Activated T-helper 17 cell treated with anti-CD3 and anti-CD28 coated beads, Interleukin-2, amount 50 U/mL, for 72 hours (primary cell): ENCODE measurements around the gene KIF18A. TPM values are rescaled to one million over a fixed set of nuclear protein-coding genes. Genes with fewer than 3 reads are reported as not detected.
"Not testable (repeated sequence)": the region's sequence is repeated elsewhere in the genome, so short reads cannot be mapped to it uniquely, and the experiment has no call there.

Experiments used
- ATAC-seq: fragments of 150-1000 bp; cut with Tn5 transposase; replicated peaks from 2 replicates; pipeline ENCODE4 v1.10.0; 2021; ENCODE audit warnings: mild to moderate bottlenecking, moderate library complexity
- H3K27ac Mint-ChIP-seq: one replicate; pipeline ENCODE4 v1.8.0; 2022; ENCODE audit warnings: mixed read lengths
- H3K27me3 Mint-ChIP-seq: one replicate; pipeline ENCODE4 v1.8.0; 2022; ENCODE audit warnings: mixed read lengths
- H3K36me3 Mint-ChIP-seq: one replicate; pipeline ENCODE4 v1.8.0; 2022; ENCODE audit warnings: low read depth, mild to moderate bottlenecking, mixed read lengths
- H3K4me1 Mint-ChIP-seq: one replicate; pipeline ENCODE4 v1.8.0; 2022; ENCODE audit warnings: mixed read lengths
- H3K4me3 Mint-ChIP-seq: one replicate; pipeline ENCODE4 v1.8.0; 2022; ENCODE audit warnings: mild to moderate bottlenecking, mixed read lengths
- H3K9me3 Mint-ChIP-seq: one replicate; pipeline ENCODE4 v1.8.0; 2022; ENCODE audit warnings: mixed read lengths
- total RNA-seq, 2 donors: library from RNA; stranded (reverse); gene quantifications; one replicate each; pipeline ENCODE4 v1.2.3, GENCODE V29; 2022

Gene KIF18A
- total RNA-seq, 2 donors from 2014 or later, result 30.3 to 38.1 TPM

DNA sequence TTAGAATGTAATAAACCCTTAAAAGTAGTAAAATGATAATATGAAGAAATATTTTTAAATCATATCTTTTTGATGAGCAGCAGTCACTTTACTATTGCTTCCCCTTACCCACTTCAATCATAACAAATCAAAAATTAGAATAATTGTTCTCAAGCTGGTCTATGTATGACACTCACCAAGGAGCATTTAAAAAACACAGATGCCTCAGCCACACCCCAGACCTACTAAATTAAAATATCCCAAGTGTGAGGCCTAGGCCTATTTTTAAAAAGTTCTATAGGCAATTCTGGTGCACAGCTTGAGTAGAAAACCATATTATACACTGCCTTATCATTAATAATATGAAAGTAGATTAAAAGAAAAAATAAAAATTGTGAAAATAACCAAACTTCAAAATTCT is 15.2 kb downstream of the KIF18A start:
- ATAC-seq, result no peak
- no peak overlapping the region for H3K4me3 Mint-ChIP-seq
- H3K27me3 Mint-ChIP-seq, result no peaks in the 10 kb centered on the region
- peaks cover 7% of the 10 kb centered on the region for H3K36me3 Mint-ChIP-seq
- no peaks in the 10 kb centered on the region for H3K9me3 Mint-ChIP-seq
- H3K4me1 Mint-ChIP-seq, result no peaks in the 10 kb centered on the region
- no peak overlapping the region for H3K27ac Mint-ChIP-seq

DNA sequence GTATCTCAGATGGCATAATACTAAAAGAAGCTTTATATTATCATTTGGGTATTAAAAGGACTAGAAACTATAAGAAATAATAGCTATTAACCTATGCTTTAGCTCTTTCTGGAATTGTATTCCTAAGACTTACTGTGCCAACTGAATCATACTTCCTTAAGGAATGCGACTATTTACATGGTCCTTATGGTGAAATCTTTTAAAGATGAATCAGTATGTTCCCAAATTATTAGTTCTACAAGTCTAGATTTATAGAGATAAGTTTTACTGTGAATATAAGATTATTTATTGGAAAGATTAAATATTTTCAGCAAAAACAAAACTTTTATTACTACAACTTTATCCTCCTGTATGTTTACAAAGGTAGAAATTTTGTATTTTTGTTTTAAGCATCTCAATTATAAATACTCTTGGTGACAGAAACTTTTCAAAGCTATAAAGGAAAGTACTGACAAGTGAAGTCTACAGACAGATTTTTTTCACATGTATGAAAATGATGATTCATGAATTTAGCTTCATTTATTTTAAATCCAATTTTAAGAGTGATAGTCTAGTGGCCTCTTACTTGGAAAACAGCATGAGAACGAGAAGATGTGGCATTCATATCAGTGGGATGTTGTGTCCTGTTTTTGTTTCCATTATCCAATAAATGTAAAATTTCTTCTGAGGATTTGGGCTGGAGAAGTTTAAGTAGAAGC is 17.8 kb downstream of the KIF18A start:
- no peaks in the 10 kb centered on the region for H3K27me3 Mint-ChIP-seq
- H3K27ac Mint-ChIP-seq, result no peak overlapping the region
- ATAC-seq, result no peak
- H3K4me3 Mint-ChIP-seq, result no peak overlapping the region
- no peaks in the 10 kb centered on the region for H3K4me1 Mint-ChIP-seq
- no peaks in the 10 kb centered on the region for H3K9me3 Mint-ChIP-seq
- H3K36me3 Mint-ChIP-seq, result no peaks in the 10 kb centered on the region

DNA sequence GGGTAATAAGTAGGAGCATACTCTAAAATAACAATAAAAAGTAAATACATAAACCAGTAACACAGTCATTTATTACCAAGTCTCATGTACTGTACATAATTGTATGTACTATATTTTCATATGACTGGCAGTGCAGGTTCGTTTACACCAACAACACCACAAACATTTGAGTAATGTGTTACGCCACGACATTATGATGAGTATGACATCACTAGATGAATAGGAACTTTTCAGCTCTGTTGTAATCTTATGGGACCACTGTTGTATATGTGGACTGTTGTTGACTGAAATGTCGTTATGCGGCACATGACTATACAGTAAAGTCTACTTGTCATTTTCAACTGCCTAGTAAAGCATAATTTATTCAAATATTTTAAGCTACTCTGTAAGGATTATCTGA is 18.6 kb downstream of the KIF18A start:
- ATAC-seq, result no peak
- H3K9me3 Mint-ChIP-seq, result no peaks in the 10 kb centered on the region
- H3K4me1 Mint-ChIP-seq, result no peaks in the 10 kb centered on the region
- no peaks in the 10 kb centered on the region for H3K36me3 Mint-ChIP-seq
- H3K4me3 Mint-ChIP-seq, result no peak overlapping the region
- no peaks in the 10 kb centered on the region for H3K27me3 Mint-ChIP-seq
- H3K27ac Mint-ChIP-seq, result no peak overlapping the region

DNA sequence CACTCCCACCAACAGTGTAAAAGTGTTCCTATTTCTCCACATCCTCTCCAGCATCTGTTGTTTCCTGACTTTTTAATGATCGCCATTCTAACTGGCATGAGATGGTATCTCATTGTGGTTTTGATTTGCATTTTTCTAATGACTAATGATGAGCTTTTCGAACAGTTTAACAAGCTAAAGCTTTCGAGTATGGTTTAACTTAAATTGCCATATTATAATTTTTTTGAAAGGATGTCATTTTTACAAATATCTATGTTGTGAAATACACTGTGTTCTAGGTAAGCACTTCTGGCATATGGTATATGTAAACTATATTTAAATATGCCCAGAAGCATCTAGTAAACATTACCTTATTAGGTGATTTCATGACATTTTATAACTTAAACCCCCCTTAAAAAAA is 20.3 kb downstream of the KIF18A start:
- not testable (repeated sequence) for H3K4me1 Mint-ChIP-seq, ATAC-seq, H3K4me3 Mint-ChIP-seq, H3K27ac Mint-ChIP-seq, H3K36me3 Mint-ChIP-seq, H3K27me3 Mint-ChIP-seq, H3K9me3 Mint-ChIP-seq

DNA sequence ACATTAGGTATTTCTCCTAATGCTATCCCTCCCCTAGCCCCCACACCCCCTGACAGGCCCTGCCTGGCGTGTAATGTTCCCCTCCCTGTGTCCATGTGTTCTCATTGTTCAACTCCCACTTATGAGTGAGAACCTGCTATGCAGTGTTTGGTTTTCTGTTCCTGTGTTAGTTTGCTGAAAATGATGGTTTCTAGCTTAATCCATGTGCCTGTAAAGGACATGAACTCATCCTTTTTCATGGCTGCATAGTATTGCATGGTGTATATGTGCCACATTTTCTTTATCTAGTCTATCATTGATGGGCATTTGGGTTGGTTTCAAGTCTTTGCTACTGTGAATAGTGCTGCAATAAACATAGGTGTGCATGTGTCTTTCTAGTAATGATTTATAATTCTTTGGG is 20.8 kb downstream of the KIF18A start:
- not testable (repeated sequence) for H3K27ac Mint-ChIP-seq, H3K27me3 Mint-ChIP-seq, H3K36me3 Mint-ChIP-seq, H3K4me1 Mint-ChIP-seq, H3K9me3 Mint-ChIP-seq, H3K4me3 Mint-ChIP-seq, ATAC-seq

DNA sequence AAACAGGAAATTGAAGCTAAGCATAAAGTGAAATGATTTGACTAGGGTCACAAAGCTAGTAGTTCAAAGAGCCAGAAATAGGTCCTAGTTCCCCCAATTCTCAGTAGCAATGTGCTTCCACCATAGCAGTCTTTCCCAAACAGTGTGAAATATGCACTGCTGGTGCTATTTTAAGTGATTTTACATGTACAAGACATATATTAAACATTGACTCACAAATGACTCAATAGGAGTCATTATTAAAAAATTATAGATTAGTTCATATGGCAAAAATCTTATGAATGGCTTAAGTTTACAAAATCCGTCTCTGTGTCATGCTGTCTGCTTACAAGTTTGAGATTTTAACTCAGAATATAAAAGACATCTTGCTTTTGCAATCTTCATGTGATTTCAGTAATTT is 21.4 kb downstream of the KIF18A start:
- ATAC-seq, result no peak
- H3K27me3 Mint-ChIP-seq, result no peaks in the 10 kb centered on the region
- no peaks in the 10 kb centered on the region for H3K9me3 Mint-ChIP-seq
- no peak overlapping the region for H3K4me3 Mint-ChIP-seq
- no peaks in the 10 kb centered on the region for H3K36me3 Mint-ChIP-seq
- H3K27ac Mint-ChIP-seq, result no peak overlapping the region
- no peaks in the 10 kb centered on the region for H3K4me1 Mint-ChIP-seq

DNA sequence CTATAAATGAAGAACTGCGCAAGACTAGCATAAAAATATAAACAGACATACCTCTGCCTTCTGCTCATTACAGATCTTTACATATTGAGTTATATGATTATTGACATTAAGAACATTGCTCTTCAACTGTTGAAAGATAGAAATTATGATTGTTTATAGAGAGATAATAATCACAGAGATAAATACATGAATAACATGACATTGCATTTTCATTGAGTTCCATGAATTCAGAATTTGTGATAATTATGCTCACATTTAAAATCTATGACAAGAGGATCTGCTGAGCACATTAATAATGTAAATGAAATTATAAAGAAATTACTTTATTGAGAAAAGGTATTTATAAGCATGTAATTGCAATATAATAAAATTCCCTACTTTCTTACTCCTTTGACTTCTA is 24.8 kb downstream of the KIF18A start:
- H3K4me3 Mint-ChIP-seq, result no peak overlapping the region
- no peaks in the 10 kb centered on the region for H3K4me1 Mint-ChIP-seq
- H3K9me3 Mint-ChIP-seq, result no peaks in the 10 kb centered on the region
- no peaks in the 10 kb centered on the region for H3K27me3 Mint-ChIP-seq
- no peaks in the 10 kb centered on the region for H3K36me3 Mint-ChIP-seq
- H3K27ac Mint-ChIP-seq, result no peak overlapping the region
- ATAC-seq, result no peak

DNA sequence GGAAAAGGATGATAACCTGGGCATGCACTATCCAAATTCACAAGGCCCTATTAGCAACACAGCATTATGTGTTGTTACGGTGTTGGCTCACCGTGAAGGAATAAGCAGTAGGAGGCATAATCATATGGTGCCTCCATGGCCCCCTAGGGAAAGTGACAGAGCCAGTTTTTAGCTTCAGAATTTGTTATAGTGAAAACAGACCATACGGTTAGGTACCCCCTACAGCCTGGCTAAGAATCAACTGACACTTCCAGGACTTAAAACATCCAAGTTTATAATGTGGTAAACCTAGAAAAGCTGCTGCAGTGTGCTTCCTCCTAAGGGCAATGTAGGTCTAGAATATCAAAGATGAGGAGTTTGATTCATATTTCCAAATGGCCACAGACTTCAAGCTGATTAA is 30.4 kb downstream of the KIF18A start:
- no peak for ATAC-seq
- H3K27ac Mint-ChIP-seq, result no peak overlapping the region
- no peaks in the 10 kb centered on the region for H3K9me3 Mint-ChIP-seq
- H3K27me3 Mint-ChIP-seq, result no peaks in the 10 kb centered on the region
- H3K4me1 Mint-ChIP-seq, result no peaks in the 10 kb centered on the region
- peaks cover 21% of the 10 kb centered on the region for H3K36me3 Mint-ChIP-seq
- no peak overlapping the region for H3K4me3 Mint-ChIP-seq

DNA sequence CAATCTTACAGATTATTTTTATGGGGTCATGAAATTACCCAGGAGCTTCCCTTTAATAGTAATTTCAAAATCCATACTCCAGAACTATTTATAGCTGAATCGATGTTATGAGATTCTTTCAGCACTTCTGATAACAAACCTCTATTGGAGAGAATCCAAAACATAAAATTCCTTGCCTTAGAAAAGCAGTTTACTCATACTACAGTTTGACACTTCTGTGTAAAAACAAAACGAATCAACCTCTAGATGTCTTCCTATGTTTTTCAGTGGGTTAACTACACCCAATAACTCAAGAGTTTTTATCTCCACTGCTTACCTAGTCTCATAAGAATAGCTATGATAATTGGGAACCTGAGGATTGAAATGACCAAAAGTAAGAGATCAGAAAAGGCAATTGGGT is 35.6 kb downstream of the KIF18A start:
- Mint-ChIP-seq H3K9me3 (no peaks in the 10 kb centered on the region), H3K4me1 (no peaks in the 10 kb centered on the region), H3K36me3 (peaks cover 21% of the 10 kb centered on the region), H3K4me3 (no peak overlapping the region), H3K27ac (no peak overlapping the region), H3K27me3 (no peaks in the 10 kb centered on the region)
- ATAC-seq, result no peak

DNA sequence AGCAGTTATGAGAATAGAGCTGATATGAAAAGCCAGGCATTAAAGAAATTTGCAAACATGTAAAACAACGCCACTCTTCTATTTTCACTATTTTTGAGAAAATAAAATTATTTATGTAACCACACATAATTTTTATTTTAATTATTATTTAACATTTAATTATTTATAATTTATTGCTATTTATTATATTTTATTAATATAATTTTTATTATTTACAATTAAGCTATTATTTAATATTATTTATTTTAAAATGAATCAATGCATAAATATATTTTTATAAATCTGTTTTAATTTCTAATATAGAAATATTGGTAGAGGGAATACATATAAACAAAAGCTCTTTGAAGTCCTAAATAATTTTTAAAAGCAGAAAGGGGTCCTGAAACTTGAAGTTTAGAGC is 36.7 kb downstream of the KIF18A start:
- Mint-ChIP-seq H3K4me3 (no peak overlapping the region), H3K27me3 (no peaks in the 10 kb centered on the region), H3K27ac (no peak overlapping the region), H3K36me3 (peaks cover 12% of the 10 kb centered on the region), H3K4me1 (no peaks in the 10 kb centered on the region), H3K9me3 (no peaks in the 10 kb centered on the region)
- ATAC-seq, result no peak

DNA sequence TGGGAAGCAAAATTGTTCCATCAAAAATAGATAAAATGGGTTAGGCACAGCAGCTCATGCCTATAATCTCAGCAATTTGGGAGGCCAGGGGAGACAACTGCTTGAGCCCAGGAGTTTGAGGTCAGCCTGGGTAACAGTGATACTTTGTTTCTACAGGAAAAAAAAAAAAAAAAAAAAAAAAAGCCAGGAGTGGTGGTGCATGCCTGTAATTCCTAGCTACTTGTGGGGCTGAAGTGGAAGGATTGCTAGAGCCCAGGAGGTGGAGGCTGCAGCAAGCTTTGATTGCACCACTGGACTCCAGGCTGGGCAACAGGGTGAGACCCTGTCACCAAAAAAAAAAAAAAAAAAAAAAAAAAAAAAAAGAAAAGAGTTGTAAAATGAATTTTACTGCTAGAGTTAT is 49.6 kb downstream of the KIF18A start:
- H3K4me1 Mint-ChIP-seq, result no peaks in the 10 kb centered on the region
- ATAC-seq, result no peak
- H3K36me3 Mint-ChIP-seq, result peaks cover 4% of the 10 kb centered on the region
- no peak overlapping the region for H3K4me3 Mint-ChIP-seq
- no peaks in the 10 kb centered on the region for H3K9me3 Mint-ChIP-seq
- H3K27me3 Mint-ChIP-seq, result no peaks in the 10 kb centered on the region
- H3K27ac Mint-ChIP-seq, result no peak overlapping the region

DNA sequence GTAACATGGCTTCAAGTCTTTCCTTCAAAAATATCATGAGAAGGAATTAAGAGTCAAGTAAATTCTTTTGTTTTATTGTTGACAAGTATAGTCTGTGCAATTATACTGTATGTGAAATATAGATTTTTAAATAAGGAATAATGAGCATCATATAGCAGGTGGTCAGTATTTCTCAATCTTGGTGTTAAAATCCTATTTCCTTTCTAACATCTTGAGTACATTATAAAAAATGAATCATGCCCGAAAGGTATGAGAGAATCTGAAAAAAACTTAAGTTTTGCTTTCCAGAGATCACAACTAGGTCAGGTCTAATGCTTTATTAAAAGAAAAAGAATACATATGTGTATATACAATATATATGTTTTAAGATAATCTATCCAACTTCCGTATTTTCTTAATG is 53.1 kb downstream of the KIF18A start:
- no peak overlapping the region for H3K27ac Mint-ChIP-seq
- H3K4me1 Mint-ChIP-seq, result no peaks in the 10 kb centered on the region
- no peak for ATAC-seq
- H3K9me3 Mint-ChIP-seq, result no peaks in the 10 kb centered on the region
- H3K27me3 Mint-ChIP-seq, result no peaks in the 10 kb centered on the region
- H3K36me3 Mint-ChIP-seq, result peaks cover 4% of the 10 kb centered on the region
- H3K4me3 Mint-ChIP-seq, result no peak overlapping the region

DNA sequence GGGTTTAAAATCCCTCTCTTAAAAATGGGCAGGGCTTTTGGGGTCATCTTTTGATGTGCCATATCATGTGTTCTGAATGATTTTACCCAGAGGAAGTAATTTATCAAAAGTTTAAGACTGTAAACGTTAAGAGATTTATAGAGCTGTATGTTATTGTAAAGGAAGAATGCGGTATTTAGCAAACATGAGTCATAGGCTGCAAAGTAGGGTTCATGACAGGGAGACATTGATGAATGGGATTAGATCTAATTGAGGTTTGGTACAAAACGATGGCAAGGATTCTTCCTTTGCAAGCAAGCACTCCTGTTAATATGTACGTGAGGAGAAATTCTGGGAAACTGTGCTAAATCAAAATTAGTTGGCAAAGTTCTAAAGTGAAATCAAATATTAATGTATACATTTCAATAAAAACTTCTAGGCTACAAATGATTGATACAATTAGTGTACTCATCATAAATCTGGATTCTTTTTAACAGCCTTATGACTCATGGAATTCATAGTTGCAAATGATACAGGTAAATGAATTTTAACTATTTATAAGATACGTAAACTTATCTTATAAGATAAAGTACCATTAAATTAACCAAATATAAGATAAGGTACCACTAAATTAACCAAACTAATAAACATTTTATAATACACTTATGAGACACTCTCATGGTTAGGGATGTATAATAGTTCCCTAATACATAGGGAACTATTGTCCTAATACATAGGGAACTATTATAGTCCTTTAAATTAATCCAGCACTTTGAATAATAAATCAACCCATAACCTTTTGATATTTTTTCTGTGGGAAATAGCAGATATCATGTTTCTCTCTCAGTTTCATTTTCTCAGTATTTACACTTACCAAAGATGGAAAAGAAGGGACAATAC is 58.4 kb downstream of the KIF18A start:
- H3K4me1 Mint-ChIP-seq, result no peaks in the 10 kb centered on the region
- ATAC-seq, result no peak
- no peak overlapping the region for H3K27ac Mint-ChIP-seq
- no peaks in the 10 kb centered on the region for H3K9me3 Mint-ChIP-seq
- H3K4me3 Mint-ChIP-seq, result no peak overlapping the region
- H3K36me3 Mint-ChIP-seq, result no peaks in the 10 kb centered on the region
- H3K27me3 Mint-ChIP-seq, result no peaks in the 10 kb centered on the region

DNA sequence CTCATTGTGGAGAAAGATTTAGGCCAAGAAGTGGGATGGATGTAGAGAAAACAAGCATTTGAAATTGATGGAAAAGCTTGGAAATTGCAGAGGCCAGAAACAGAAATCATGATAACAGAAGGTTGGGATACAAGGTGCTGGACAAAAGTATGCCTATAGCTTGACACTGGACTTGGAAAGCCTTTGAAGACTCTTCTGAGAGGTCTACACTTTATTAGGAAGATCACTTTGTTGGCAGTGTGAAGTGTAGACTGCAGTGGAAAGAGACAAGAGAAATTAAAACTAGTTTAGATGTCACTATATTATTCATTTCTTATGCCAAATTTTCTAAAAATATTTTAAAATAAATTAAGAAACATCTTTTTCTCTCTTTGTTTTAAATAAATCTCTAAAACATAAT is 59.1 kb downstream of the KIF18A start:
- ATAC-seq, result no peak
- H3K9me3 Mint-ChIP-seq, result no peaks in the 10 kb centered on the region
- no peak overlapping the region for H3K27ac Mint-ChIP-seq
- no peaks in the 10 kb centered on the region for H3K36me3 Mint-ChIP-seq
- no peak overlapping the region for H3K4me3 Mint-ChIP-seq
- no peaks in the 10 kb centered on the region for H3K27me3 Mint-ChIP-seq
- no peaks in the 10 kb centered on the region for H3K4me1 Mint-ChIP-seq

DNA sequence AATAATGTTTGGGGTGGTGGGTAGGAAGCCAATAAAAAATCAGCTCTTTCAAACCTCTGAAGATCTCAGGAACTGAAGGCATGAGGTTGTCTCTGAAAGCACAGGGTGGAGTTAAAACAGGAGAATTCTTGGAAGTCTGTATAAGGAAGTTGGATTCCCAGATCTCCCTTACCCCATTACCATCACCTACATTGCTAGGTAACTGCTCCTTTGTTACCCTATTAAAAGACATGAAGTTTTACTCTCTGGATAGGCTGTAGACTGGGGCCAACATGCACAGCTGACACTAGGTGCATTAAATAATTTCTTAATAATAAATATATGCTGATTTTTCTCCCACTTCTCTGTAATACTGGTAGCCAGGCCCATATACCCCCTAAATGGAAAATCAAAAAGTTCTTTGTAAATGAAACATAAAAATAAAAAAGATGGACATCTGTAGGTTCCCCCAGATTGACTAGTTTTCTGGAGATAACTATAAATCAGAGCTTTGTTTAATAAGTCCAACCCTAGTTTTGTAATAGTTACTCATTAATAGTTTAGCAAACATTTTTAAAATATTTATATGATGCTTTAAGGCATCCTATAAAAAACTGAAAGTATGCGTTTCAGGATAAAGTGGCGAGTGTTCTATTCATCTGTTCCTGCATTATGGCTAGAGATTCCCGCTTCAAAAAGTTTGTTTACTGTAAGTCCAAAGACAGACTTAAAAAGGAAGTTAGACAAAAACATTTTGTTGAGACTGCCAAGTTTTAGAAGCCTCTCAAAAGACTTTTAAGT is 63.8 kb downstream of the KIF18A start:
- no peaks in the 10 kb centered on the region for H3K36me3 Mint-ChIP-seq

More for the DNA sequence above, 63.8 kb downstream of the KIF18A start:
- no peaks in the 10 kb centered on the region for H3K9me3 Mint-ChIP-seq
- no peak for ATAC-seq
- H3K4me1 Mint-ChIP-seq, result no peaks in the 10 kb centered on the region
- no peak overlapping the region for H3K27ac Mint-ChIP-seq
- H3K27me3 Mint-ChIP-seq, result no peaks in the 10 kb centered on the region
- H3K4me3 Mint-ChIP-seq, result no peak overlapping the region
